GM21576 (cell line): ENCODE results near the gene LRRC8C.

Source experiments
- ATAC-seq: cut with Tn5 transposase; IDR thresholded peaks from one replicate; pipeline ENCODE4 v1.9.1; 2021; ENCODE audit warnings: mild to moderate bottlenecking, moderate library complexity; ENCODE audit not compliant: unreplicated experiment

LRRC8C gene

DNA sequence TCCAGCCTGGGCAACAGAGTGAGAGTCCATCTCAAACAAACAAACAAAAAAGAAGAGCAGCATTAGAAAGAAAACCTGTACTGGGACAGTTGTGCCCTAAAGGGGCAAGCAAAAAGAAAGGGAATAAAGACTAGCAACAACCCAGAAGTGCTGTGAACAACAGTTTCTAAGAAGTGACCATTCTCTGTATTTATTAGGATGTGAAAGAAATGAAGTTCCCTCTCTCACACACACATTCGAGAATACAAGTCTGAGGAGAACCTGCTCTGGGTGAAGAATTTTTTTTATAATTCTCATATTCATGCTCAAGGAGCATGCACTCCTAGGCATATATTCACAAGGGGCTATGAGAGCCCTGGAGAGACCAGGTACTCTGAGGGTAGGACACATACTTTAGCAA lies 128.4 kb downstream of the LRRC8C start:
- ATAC-seq, result no peak

GRCh38 chr1:89761901-89762300 lies 129.0 kb downstream of the LRRC8C start:
- no peak for ATAC-seq

- ATAC-seq, result no peak
These were observed 129.5 kb downstream of the LRRC8C start for GRCh38 chr1:89762386-89762778.

GRCh38 chr1:89762779-89763648 lies 130.1 kb downstream of the LRRC8C start:
- ATAC-seq, result peak; percentile 98

DNA sequence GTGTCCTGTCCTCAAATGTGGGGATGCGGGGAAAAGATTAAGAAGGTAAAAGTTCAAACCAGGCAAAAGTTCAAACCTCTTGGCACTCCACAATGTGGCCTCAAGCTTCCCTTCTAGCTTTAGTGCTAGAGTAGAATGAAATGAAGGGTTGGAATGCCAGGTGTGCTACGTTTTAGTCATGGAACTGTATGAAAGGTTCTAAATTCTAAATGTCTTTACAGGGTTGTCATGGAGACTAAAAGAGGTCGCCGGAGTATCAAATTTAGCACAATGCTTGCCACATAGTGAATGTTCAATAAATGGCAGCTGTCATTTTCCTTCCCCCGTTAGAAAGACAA lies 130.7 kb downstream of the LRRC8C start:
- ATAC-seq, result no peak

- no peak for ATAC-seq
These were observed 132.9 kb downstream of the LRRC8C start for GRCh38 chr1:89765774-89766173.

DNA sequence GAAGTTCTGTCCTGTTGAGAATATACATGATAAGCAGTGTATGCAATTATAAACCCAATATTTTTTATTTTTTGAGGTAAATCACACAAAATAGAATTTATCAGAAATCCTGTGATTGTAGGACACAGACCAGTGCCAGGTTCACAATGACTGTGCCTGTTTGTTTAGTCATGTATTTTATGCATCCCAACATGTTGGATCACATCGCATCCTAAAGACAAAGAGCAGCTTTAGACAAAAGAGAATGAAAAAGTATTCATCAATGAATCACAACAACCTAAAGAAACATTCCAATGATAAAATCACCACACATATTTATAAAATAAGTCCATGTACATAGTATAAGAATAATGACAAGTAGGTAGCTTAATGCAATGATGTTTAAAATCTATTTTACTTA lies 134.7 kb downstream of the LRRC8C start:
- ATAC-seq, result no peak
